Smooth muscle cell (in vitro differentiated cells): ENCODE data around the gene RASAL3. TPM values are rescaled to one million over a fixed set of nuclear protein-coding genes. Genes with fewer than 3 reads are reported as not detected.

Experiments used
- DNase-seq: peaks from one replicate; lab custom pipeline; 2025; ENCODE audit not compliant: unreplicated experiment; lab: John Stamatoyannopoulos, UW
- H2AFZ ChIP-seq: fragments of 200-600 bp; sonication (generic); 2 replicates; pipeline ENCODE4 v1.6.0; 2016; ENCODE audit warnings: antibody characterized with exemption, low read depth, mild to moderate bottlenecking
- H3F3A ChIP-seq: fragments of 200-600 bp; sonication (generic); 2 replicates; pipeline ENCODE4 v1.6.0; 2017; ENCODE audit warnings: antibody characterized with exemption, low read depth
- H3K27ac ChIP-seq: fragments of 200-600 bp; sonication (generic); 2 replicates; pipeline ENCODE4 v1.5.1; 2016; ENCODE audit warnings: low read depth, mild to moderate bottlenecking
- H3K27me3 ChIP-seq: fragments of 200-600 bp; sonication (generic); 2 replicates; pipeline ENCODE4 v1.6.1; 2016; ENCODE audit warnings: low read depth, mild to moderate bottlenecking
- H3K36me3 ChIP-seq: fragments of 200-600 bp; sonication (generic); 2 replicates; pipeline ENCODE4 v1.5.1; 2016; ENCODE audit warnings: low read depth
- H3K4me1 ChIP-seq: fragments of 200-600 bp; sonication (generic); 2 replicates; pipeline ENCODE4 v1.5.1; 2016; ENCODE audit warnings: low read depth
- H3K4me2 ChIP-seq: fragments of 200-600 bp; sonication (generic); 2 replicates; pipeline ENCODE4 v1.6.0; 2016; ENCODE audit warnings: mild to moderate bottlenecking
- H3K4me3 ChIP-seq: fragments of 200-600 bp; sonication (generic); 2 replicates; pipeline ENCODE4 v1.5.1; 2016; ENCODE audit warnings: mild to moderate bottlenecking
- H3K79me2 ChIP-seq: fragments of 200-600 bp; sonication (generic); 2 replicates; pipeline ENCODE4 v1.6.0; 2016; ENCODE audit warnings: low read depth, mild to moderate bottlenecking
- H3K9ac ChIP-seq: fragments of 200-600 bp; sonication (generic); 2 replicates; pipeline ENCODE4 v1.6.0; 2016; ENCODE audit warnings: low read depth
- H3K9me3 ChIP-seq: fragments of 200-600 bp; sonication (generic); replicated peaks from 2 replicates; pipeline ENCODE4 v1.5.1; 2016; ENCODE audit warnings: low read depth
- H4K20me1 ChIP-seq: fragments of 200-600 bp; sonication (generic); 2 replicates; pipeline ENCODE4 v1.6.0; 2016; ENCODE audit warnings: low read depth
- CTCF ChIP-seq: fragments of 200-600 bp; sonication (generic); IDR thresholded peaks from 2 replicates; pipeline ENCODE4 v1.5.1; 2017; ENCODE audit warnings: borderline replicate concordance, mild to moderate bottlenecking, antibody characterized with exemption; ENCODE audit not compliant: insufficient read depth, poor library complexity, severe bottlenecking
- WGBS: methylation state at CpG from one replicate; pipeline ENCODE4 v1.1.7; 2016; ENCODE audit warnings: low lambda C conversion rate; 5-methylcytosine and 5-hydroxymethylcytosine counted together
- polyA plus RNA-seq: library from polyadenylated mRNA; unstranded; fragments of >200 nt; fragmentation: Nextera tagmentation; extraction: Ambion mirVana; gene quantifications from 2 replicates; pipeline ENCODE4 v1.2.1, GENCODE V29; 2016
- total RNA-seq: library from RNA; depleted of rRNA; stranded (reverse); fragments of >200 nt; gene quantifications from 2 replicates; pipeline ENCODE4 v1.2.3, GENCODE V29; 2014

The RASAL3 gene
- total and polyA plus RNA-seq, 2 experiments from 2014 or later = 0.24 TPM; not detected in 1

- Histone ChIP-seq H3K4me1 (peaks cover 3% of the 10 kb centered on the region), H3F3A (peaks cover 15% of the 10 kb centered on the region), H3K4me2 (no peak overlapping the region), H3K79me2 (no peaks in the 10 kb centered on the region), H3K9me3 (no peaks in the 10 kb centered on the region), H3K4me3 (no peak overlapping the region), H3K9ac (no peak overlapping the region), H3K27ac (no peak overlapping the region), H3K36me3 (no peaks in the 10 kb centered on the region), H3K27me3 (peaks cover 57% of the 10 kb centered on the region), H4K20me1 (no peaks in the 10 kb centered on the region), H2AFZ (no peak overlapping the region)
- 93% methylated on average over 17 of the region's 17 CpGs for WGBS
- TF ChIP-seq CTCF = no peak
- no peak for DNase-seq
These were observed 10.2 kb downstream of the RASAL3 start for GRCh38 chr19:15453906-15454860.

- Histone ChIP-seq H4K20me1 (no peaks in the 10 kb centered on the region), H3K36me3 (no peaks in the 10 kb centered on the region), H3K27me3 (peaks cover 47% of the 10 kb centered on the region), H3K9me3 (no peaks in the 10 kb centered on the region), H3F3A (peaks cover 15% of the 10 kb centered on the region), H3K4me2 (peak overlapping the region; percentile 85), H3K9ac (no peak overlapping the region), H3K27ac (no peak overlapping the region), H3K79me2 (no peaks in the 10 kb centered on the region), H3K4me1 (peaks cover 3% of the 10 kb centered on the region), H3K4me3 (peak overlapping the region; percentile 45), H2AFZ (peak overlapping the region; percentile 82)
- no peak for TF ChIP-seq CTCF
- DNase-seq = no peak
- WGBS = 12% methylated on average over 41 of the region's 44 CpGs
These were observed 11.2 kb downstream of the RASAL3 start for GRCh38 chr19:15453091-15453578.

- peaks cover 3% of the 10 kb centered on the region for H3K4me1 ChIP-seq
- WGBS = 8% methylated on average over 31 of the region's 37 CpGs
- H3K4me3 ChIP-seq = peak overlapping the region; percentile 45
- H3K27ac ChIP-seq = no peak overlapping the region
- TF ChIP-seq CTCF = no peak
- H3F3A ChIP-seq = peaks cover 15% of the 10 kb centered on the region
- H2AFZ ChIP-seq = peak overlapping the region; percentile 82
- H3K9ac ChIP-seq = no peak overlapping the region
- DNase-seq = peak; percentile 69
- peak overlapping the region; percentile 85 for H3K4me2 ChIP-seq
- H3K79me2 ChIP-seq = no peaks in the 10 kb centered on the region
- peaks cover 39% of the 10 kb centered on the region for H3K27me3 ChIP-seq
- no peaks in the 10 kb centered on the region for H3K36me3 ChIP-seq
- no peaks in the 10 kb centered on the region for H4K20me1 ChIP-seq
- H3K9me3 ChIP-seq = no peaks in the 10 kb centered on the region
These were observed 12.0 kb downstream of the RASAL3 start for GRCh38 chr19:15452111-15453047.
